ENCODE data around the gene FRMD5.

FRMD5 gene

GRCh38 chr15:43985976-43986680 is 208.9 kb downstream of the FRMD5 start:
- TF ChIP-seq FOXP2 (optimal IDR thresholded peaks at IDR 0.05; ENCODE audit: borderline replicate concordance, extremely low read depth, extremely low read length, insufficient read depth), result no peak
- no peak for TF ChIP-seq TAF1 (IDR thresholded peaks at IDR 0.05; ENCODE audit: borderline replicate concordance, insufficient read depth, low read length)
- TF ChIP-seq REST (IDR thresholded peaks at IDR 0.05; ENCODE audit: insufficient read depth in 1 of 2, low read depth in 2 of 2, low read length in 2 of 2), result no peak
- TF ChIP-seq SIN3A (IDR thresholded peaks at IDR 0.05; ENCODE audit: borderline replicate concordance, insufficient read depth, low read length), result no peak
- no peak for TF ChIP-seq POLR2AphosphoS5 (IDR thresholded peaks at IDR 0.05; ENCODE audit: low read depth, low read length)

GRCh38 chr15:43981576-43981975 is 213.5 kb downstream of the FRMD5 start:
- TF ChIP-seq SIN3A (IDR thresholded peaks at IDR 0.05; ENCODE audit: borderline replicate concordance, insufficient read depth, low read length) (no peak), TAF1 (IDR thresholded peaks at IDR 0.05; ENCODE audit: borderline replicate concordance, insufficient read depth, low read length) (no peak), POLR2AphosphoS5 (IDR thresholded peaks at IDR 0.05; ENCODE audit: low read depth, low read length) (no peak), FOXP2 (optimal IDR thresholded peaks at IDR 0.05; ENCODE audit: borderline replicate concordance, extremely low read depth, extremely low read length, insufficient read depth) (no peak), REST (IDR thresholded peaks at IDR 0.05; ENCODE audit: insufficient read depth in 1 of 2, low read depth in 2 of 2, low read length in 2 of 2) (no peak)

GRCh38 chr15:43977072-43977884 is 217.8 kb downstream of the FRMD5 start:
- TF ChIP-seq POLR2AphosphoS5 (IDR thresholded peaks at IDR 0.05; ENCODE audit: low read depth, low read length), result no peak
- TF ChIP-seq SIN3A (IDR thresholded peaks at IDR 0.05; ENCODE audit: borderline replicate concordance, insufficient read depth, low read length), result no peak
- TF ChIP-seq FOXP2 (optimal IDR thresholded peaks at IDR 0.05; ENCODE audit: borderline replicate concordance, extremely low read depth, extremely low read length, insufficient read depth), result no peak
- TF ChIP-seq REST (IDR thresholded peaks at IDR 0.05; ENCODE audit: insufficient read depth in 1 of 2, low read depth in 2 of 2, low read length in 2 of 2), result no peak
- TF ChIP-seq TAF1 (IDR thresholded peaks at IDR 0.05; ENCODE audit: borderline replicate concordance, insufficient read depth, low read length), result no peak

DNA sequence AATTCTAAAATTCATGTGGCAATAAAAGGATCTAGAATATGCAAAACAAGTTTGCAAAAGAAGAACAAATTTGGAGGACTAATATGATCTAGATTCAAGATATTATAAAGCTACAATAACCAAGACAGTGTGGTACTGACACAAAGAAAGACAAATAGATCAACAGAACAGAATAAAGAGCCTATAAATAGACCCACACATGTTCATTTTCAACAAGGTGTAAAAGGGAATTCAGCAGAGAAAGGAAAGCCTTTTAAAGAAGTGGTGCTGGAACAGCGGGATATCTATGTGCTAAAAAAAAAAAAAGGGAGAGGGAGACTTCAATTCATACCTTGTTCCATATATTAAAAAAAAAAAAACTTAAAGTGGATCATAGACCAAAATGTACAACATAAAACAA is 219.3 kb downstream of the FRMD5 start:
- TF ChIP-seq FOXP2 (optimal IDR thresholded peaks at IDR 0.05; ENCODE audit: borderline replicate concordance, extremely low read depth, extremely low read length, insufficient read depth), result no peak

GRCh38 chr15:43975326-43975725 is 219.7 kb downstream of the FRMD5 start:
- TF ChIP-seq SIN3A (IDR thresholded peaks at IDR 0.05; ENCODE audit: borderline replicate concordance, insufficient read depth, low read length) (no peak), POLR2AphosphoS5 (IDR thresholded peaks at IDR 0.05; ENCODE audit: low read depth, low read length) (no peak), TAF1 (IDR thresholded peaks at IDR 0.05; ENCODE audit: borderline replicate concordance, insufficient read depth, low read length) (no peak), FOXP2 (optimal IDR thresholded peaks at IDR 0.05; ENCODE audit: borderline replicate concordance, extremely low read depth, extremely low read length, insufficient read depth) (no peak)

- TF ChIP-seq TAF1 (IDR thresholded peaks at IDR 0.05; ENCODE audit: borderline replicate concordance, insufficient read depth, low read length) (no peak), REST (IDR thresholded peaks at IDR 0.05; ENCODE audit: insufficient read depth in 1 of 2, low read depth in 2 of 2, low read length in 2 of 2) (no peak), FOXP2 (optimal IDR thresholded peaks at IDR 0.05; ENCODE audit: borderline replicate concordance, extremely low read depth, extremely low read length, insufficient read depth) (no peak), SIN3A (IDR thresholded peaks at IDR 0.05; ENCODE audit: borderline replicate concordance, insufficient read depth, low read length) (no peak), POLR2AphosphoS5 (IDR thresholded peaks at IDR 0.05; ENCODE audit: low read depth, low read length) (no peak)
Observed at GRCh38 chr15:43974852-43975251, 220.2 kb downstream of the FRMD5 start.

Data from PFSK-1 (cell line).